GM19025 (cell line): ENCODE measurements around the gene ZNF585A.

ENCODE experiments used
- ATAC-seq: cut with Tn5 transposase; IDR thresholded peaks from one replicate; pipeline ENCODE4 v1.9.1; 2021; ENCODE audit warnings: mild to moderate bottlenecking, low read depth, moderate library complexity; ENCODE audit not compliant: unreplicated experiment

ZNF585A gene

GRCh38 chr19:37095859-37096258 is 76.6 kb downstream of the ZNF585A start:
- no peak for ATAC-seq
